A673 (cell line): Measurements from ENCODE around the gene GGNBP2. TPM values are rescaled to one million over a fixed set of nuclear protein-coding genes. Genes with fewer than 3 reads are reported as not detected.
A peak's percentile ranks its signal among the peaks of the same experiment; 100 is the strongest.

ENCODE experiments used
- BruUV-seq: library from RNA; stranded (reverse); fragments of 400-500 nt; replicated peaks from 2 replicates; lab custom pipeline; 2021; lab: Mats Ljungman, UMichigan
- CTCF ChIA-PET: fragments of 300-600 bp; sonication (Branson Sonifier 250); formaldehyde crosslinking; loops from one replicate; lab custom pipeline; 2022; ENCODE audit warnings: antibody characterized with exemption; lab: Charles Lee
- POLR2A ChIA-PET: fragments of 300-600 bp; sonication (Branson Sonifier 250); formaldehyde crosslinking; loops from one replicate; lab custom pipeline; 2022; ENCODE audit warnings: antibody characterized with exemption; ENCODE audit not compliant: low non-redundant PET; lab: Charles Lee
- DNase-seq: peaks from one replicate; pipeline ENCODE4 v3.0.0-alpha.2; 2015; ENCODE audit warnings: low spot score
- H3K27ac ChIP-seq: fragments of 200-600 bp; sonication (generic); 2 replicates; pipeline ENCODE4 v1.5.1; 2016; ENCODE audit warnings: mixed run types, low read depth, mild to moderate bottlenecking, mixed read lengths, antibody characterized with exemption, low read length; ENCODE audit not compliant: poor library complexity, severe bottlenecking
- H3K27me3 ChIP-seq: fragments of 200-600 bp; sonication (generic); replicated peaks from 2 replicates; pipeline ENCODE4 v1.6.1; 2017; ENCODE audit warnings: mixed run types, low read depth, mild to moderate bottlenecking, mixed read lengths, antibody characterized with exemption, low read length; ENCODE audit not compliant: insufficient read depth, poor library complexity
- H3K36me3 ChIP-seq: fragments of 200-600 bp; sonication (generic); 2 replicates; pipeline ENCODE4 v1.6.1; 2016; ENCODE audit warnings: mixed run types, mild to moderate bottlenecking, mixed read lengths, antibody characterized with exemption, low read length; ENCODE audit not compliant: insufficient read depth, poor library complexity, severe bottlenecking
- H3K4me1 ChIP-seq: fragments of 200-600 bp; sonication (generic); 2 replicates; pipeline ENCODE4 v1.6.1; 2017; ENCODE audit warnings: mixed run types, mild to moderate bottlenecking, mixed read lengths, antibody characterized with exemption, low read length; ENCODE audit not compliant: insufficient read depth, poor library complexity, severe bottlenecking
- H3K4me3 ChIP-seq: fragments of 200-600 bp; sonication (generic); 2 replicates; pipeline ENCODE4 v1.5.1; 2016; ENCODE audit warnings: low read depth, mixed run types, mild to moderate bottlenecking, mixed read lengths, low read length; ENCODE audit not compliant: poor library complexity, severe bottlenecking
- H3K9me3 ChIP-seq: fragments of 200-600 bp; sonication (generic); 2 replicates; pipeline ENCODE4 v1.6.1; 2016; ENCODE audit warnings: mixed run types, low read depth, mild to moderate bottlenecking, mixed read lengths, antibody characterized with exemption, low read length; ENCODE audit not compliant: poor library complexity, severe bottlenecking
- CTCF ChIP-seq: fragments of 300-800, 200-600 bp; sonication (generic); conservative IDR thresholded peaks from 2 replicates; pipeline ENCODE4 v1.5.1; 2017; ENCODE audit warnings: low read depth, mild to moderate bottlenecking, antibody characterized with exemption, low read length, moderate library complexity, mixed read lengths
- EZH2 ChIP-seq: fragments of 200-600 bp; sonication (generic); IDR thresholded peaks from 2 replicates; pipeline ENCODE4 v1.6.1; 2017; ENCODE audit warnings: borderline replicate concordance, low read depth, mild to moderate bottlenecking, mixed read lengths, antibody characterized with exemption, low read length; ENCODE audit not compliant: poor library complexity, severe bottlenecking
- intact Hi-C: fragments of 100-400 bp; cut with micrococcal nuclease; formaldehyde crosslinking; loops from one replicate; pipeline ENCODE4 v1.10.0; 2022; ENCODE audit not compliant: unreplicated experiment
- total RNA-seq: library from RNA; stranded (reverse); gene quantifications from 2 replicates; pipeline ENCODE4 v1.2.3, GENCODE V29; 2021

The GGNBP2 gene
- total RNA-seq, 1 experiment from 2014 or later: 50.4 TPM

DNA sequence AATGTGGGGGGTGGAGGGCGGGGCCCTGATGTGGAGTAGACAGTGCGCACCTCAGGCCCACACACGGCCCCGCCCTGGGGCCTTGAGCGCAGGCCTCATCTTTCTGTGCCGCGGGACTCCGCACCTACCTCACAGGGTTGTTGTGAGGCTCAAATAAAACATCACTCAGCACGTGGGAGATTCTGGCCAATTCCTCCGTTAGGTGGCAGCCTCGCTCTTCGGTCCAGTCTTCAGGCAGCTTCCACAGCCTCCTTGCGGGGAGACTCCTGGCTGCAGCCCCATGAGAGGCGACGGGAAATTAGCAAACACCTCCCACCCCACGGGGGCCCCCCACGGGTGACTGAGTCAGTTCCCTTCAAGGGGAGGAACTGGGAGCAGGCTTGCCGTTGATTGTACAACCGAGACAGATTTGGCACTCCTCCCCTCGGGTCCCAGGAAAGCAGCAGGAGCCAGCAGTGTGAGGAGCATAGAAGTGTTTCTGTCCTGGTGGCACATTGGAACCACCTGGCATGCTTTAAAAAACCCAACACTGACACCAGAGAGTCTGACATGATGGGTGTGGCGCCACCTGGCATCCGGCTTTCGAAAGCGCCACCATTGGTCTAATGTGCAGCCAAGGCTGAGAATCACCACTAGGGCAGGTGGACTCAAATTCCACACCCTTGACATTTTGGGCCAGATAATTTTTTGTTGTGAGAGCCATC lies 64.2 kb downstream of the GGNBP2 start:
- Histone ChIP-seq H3K4me1 (no peaks in the 10 kb centered on the region), H3K27me3 (no peaks in the 10 kb centered on the region), H3K27ac (no peak overlapping the region), H3K4me3 (no peak overlapping the region), H3K9me3 (no peaks in the 10 kb centered on the region), H3K36me3 (no peaks in the 10 kb centered on the region)
- DNase-seq: peak; percentile 32
- TF ChIP-seq EZH2 (no peak), CTCF (peak; percentile 45)
- POLR2A ChIA-PET: no interaction called here
- intact Hi-C loops: no loop called here
- no TSS peak for BruUV-seq
- CTCF ChIA-PET: no interaction called here

DNA sequence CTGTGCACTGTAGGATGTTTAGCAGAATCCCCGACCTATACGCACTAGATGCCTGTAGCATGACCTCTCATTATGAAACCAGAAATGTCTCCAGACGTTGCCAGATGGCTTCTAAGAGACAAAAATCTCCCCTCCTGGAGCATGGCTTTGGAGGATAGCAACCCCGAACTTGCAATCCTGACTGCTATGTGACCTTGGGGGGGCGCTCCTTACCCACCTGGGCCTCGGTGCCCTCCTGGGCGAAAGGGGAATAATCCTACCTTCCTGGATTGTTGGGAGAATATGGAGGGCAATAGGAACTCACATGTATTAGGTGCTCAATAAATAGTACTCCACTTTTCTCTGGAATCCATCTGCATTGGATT lies 64.8 kb downstream of the GGNBP2 start:
- TF ChIP-seq EZH2 (no peak), CTCF (no peak)
- POLR2A ChIA-PET: no interaction called here

DNA sequence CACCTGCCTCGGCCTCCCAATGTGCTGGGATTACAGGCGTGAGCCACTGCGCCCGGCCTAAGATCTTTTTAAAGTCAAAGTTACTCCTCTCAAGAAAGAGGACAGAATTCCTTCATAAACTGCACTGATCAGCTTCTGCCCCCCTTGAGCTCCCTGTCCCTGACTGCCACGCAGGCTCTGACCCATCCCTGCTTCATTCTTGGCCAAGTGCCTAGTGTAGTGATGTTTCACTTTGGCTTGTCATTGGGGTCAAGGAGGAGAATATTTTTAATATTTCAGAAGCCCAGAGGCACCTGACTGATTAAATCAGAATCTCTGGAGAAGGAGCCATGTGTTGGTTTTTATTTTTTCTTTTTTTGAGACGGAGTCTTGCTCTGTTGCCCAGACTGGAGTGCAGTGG lies 65.8 kb downstream of the GGNBP2 start:
- Histone ChIP-seq H3K4me1 (no peaks in the 10 kb centered on the region), H3K36me3 (no peaks in the 10 kb centered on the region), H3K27me3 (no peaks in the 10 kb centered on the region), H3K27ac (no peak overlapping the region), H3K4me3 (no peak overlapping the region), H3K9me3 (no peaks in the 10 kb centered on the region)
- intact Hi-C loops: no loop called here
- no TSS peak for BruUV-seq
- POLR2A ChIA-PET: no interaction called here
- TF ChIP-seq CTCF (no peak), EZH2 (no peak)
- no peak for DNase-seq
- CTCF ChIA-PET: no interaction called here

More for the DNA sequence above, 64.8 kb downstream of the GGNBP2 start:
- H3K36me3 ChIP-seq: no peaks in the 10 kb centered on the region
- no peak overlapping the region for H3K27ac ChIP-seq
- no peaks in the 10 kb centered on the region for H3K4me1 ChIP-seq
- no peak overlapping the region for H3K4me3 ChIP-seq
- DNase-seq: no peak
- intact Hi-C loops: no loop called here
- H3K9me3 ChIP-seq: no peaks in the 10 kb centered on the region
- CTCF ChIA-PET: no interaction called here
- no TSS peak for BruUV-seq
- no peaks in the 10 kb centered on the region for H3K27me3 ChIP-seq
